Heart left ventricle (tissue), 13 donors: Measurements from ENCODE around the gene CDH2.

Experiments
- POLR2A ChIP-seq, 2 donors: fragments of 450-650 bp; IDR thresholded peaks; one replicate each; pipeline ENCODE4 v1.6.1; 2017; ENCODE audit warnings: antibody characterized with exemption in 2 of 2, mild to moderate bottlenecking in 2 of 2, moderate library complexity in 2 of 2
- TF ChIP-seq, protein P1 (sequence below), 12 donors: fragments of 200-600 bp; sonication (generic) in 4 of 12; IDR thresholded peaks; one replicate each; pipeline versions ENCODE4 v1.5.0 to v1.8.0; 2018 to 2022; ENCODE audit warnings: antibody characterized with exemption in 12 of 12, mild to moderate bottlenecking in 5 of 12
- donor health status: ischemic (EF 13 %, LVEDD 7.1; RV severe dilation, severe dysfunction).
- donor health status: DM: no; HTN: yes; CAD: no.
- donor health status: DM: no; HTN: no; CAD: no.
- donor health status: ischemic (EF 25% LVEDD 6.9; RV normal size, moderate dysfunction).
- donor health status: ischemic (EF 25% LVEDD 5.7; RV mildly dilated, moderate dysfunction).
- donor health status: ischemic (EF 35%, LVEDD 5.7; RV mildly dilated, moderate dysfunction).
- donor health status: nonischemic (EF 11% LVEDD 7.7; RV severe dilation, severe dysfunction).
- donor health status: DM: yes; HTN: yes; CAD: no.
- donor health status: PGD.
- donor health status: ischemic (EF 29% LVEDD 5.4; RV normal size, mild dysfunction).
- donor health status: nonischemic (EF 23%, LVEDD 6.1; RV moderate dilation, normal function).

DNA sequence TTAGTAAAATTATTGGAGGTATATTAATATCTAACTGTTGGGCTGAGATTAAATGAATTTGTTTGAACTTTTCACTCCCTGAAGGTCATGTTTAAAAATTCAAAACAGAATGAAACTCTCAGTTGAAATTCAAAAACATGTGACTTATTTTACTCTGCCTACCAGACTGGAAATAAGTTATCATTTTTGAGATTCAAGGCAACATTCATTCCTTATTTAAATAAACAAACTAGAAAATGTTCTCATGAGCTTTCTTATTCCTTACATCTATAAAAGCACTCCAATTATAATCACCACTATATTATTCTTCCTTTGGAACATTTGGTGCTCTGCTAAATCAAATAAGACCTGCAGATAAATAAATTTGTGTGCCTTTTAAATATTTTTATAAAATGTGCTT is 217.8 kb downstream of the CDH2 start:
- TF ChIP-seq, protein P1, sequence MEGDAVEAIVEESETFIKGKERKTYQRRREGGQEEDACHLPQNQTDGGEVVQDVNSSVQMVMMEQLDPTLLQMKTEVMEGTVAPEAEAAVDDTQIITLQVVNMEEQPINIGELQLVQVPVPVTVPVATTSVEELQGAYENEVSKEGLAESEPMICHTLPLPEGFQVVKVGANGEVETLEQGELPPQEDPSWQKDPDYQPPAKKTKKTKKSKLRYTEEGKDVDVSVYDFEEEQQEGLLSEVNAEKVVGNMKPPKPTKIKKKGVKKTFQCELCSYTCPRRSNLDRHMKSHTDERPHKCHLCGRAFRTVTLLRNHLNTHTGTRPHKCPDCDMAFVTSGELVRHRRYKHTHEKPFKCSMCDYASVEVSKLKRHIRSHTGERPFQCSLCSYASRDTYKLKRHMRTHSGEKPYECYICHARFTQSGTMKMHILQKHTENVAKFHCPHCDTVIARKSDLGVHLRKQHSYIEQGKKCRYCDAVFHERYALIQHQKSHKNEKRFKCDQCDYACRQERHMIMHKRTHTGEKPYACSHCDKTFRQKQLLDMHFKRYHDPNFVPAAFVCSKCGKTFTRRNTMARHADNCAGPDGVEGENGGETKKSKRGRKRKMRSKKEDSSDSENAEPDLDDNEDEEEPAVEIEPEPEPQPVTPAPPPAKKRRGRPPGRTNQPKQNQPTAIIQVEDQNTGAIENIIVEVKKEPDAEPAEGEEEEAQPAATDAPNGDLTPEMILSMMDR (IDR thresholded peaks at IDR 0.05), result no peak
- TF ChIP-seq POLR2A (IDR thresholded peaks at IDR 0.05), result no peak
